Activated naive CD4-positive, alpha-beta T cell treated with anti-CD3 and anti-CD28 coated beads, Interleukin-2, amount 50 U/mL, for 16 hours (primary cell): ENCODE data around the gene ZNF629.

ENCODE experiments used
- DNase-seq: peaks from one replicate; pipeline ENCODE4 v3.0.0-alpha.2; 2020

ZNF629 gene

GRCh38 chr16:30785126-30786106, 1.6 kb downstream of the ZNF629 start:
- no peak for DNase-seq

GRCh38 chr16:30784215-30784614, 2.8 kb downstream of the ZNF629 start:
- no peak for DNase-seq

- DNase-seq = no peak
Measured at GRCh38 chr16:30783280-30784109, 3.5 kb downstream of the ZNF629 start.

GRCh38 chr16:30782486-30783279, 4.3 kb downstream of the ZNF629 start:
- DNase-seq = no peak

GRCh38 chr16:30780549-30780948, 6.5 kb downstream of the ZNF629 start:
- DNase-seq = no peak

GRCh38 chr16:30780021-30780420, 7.0 kb downstream of the ZNF629 start:
- DNase-seq = no peak

GRCh38 chr16:30779596-30779995, 7.4 kb downstream of the ZNF629 start:
- DNase-seq = no peak

GRCh38 chr16:30778549-30779244, 8.3 kb downstream of the ZNF629 start:
- DNase-seq = no peak

- no peak for DNase-seq
Measured at GRCh38 chr16:30777591-30778297, 9.3 kb downstream of the ZNF629 start.

GRCh38 chr16:30775392-30776188, 11.4 kb downstream of the ZNF629 start:
- DNase-seq = peak; percentile 75

GRCh38 chr16:30775131-30775391, 11.9 kb downstream of the ZNF629 start:
- DNase-seq = no peak

- no peak for DNase-seq
Measured at GRCh38 chr16:30774367-30775130, 12.5 kb downstream of the ZNF629 start.

GRCh38 chr16:30773826-30774225, 13.2 kb downstream of the ZNF629 start:
- no peak for DNase-seq

- DNase-seq = no peak
Measured at GRCh38 chr16:30771726-30772125, 15.3 kb downstream of the ZNF629 start.

- no peak for DNase-seq
Measured at GRCh38 chr16:30769379-30770089, 17.5 kb downstream of the ZNF629 start.

- no peak for DNase-seq
Measured at GRCh38 chr16:30768583-30769181, 18.3 kb downstream of the ZNF629 start.

GRCh38 chr16:30767767-30768465, 19.1 kb downstream of the ZNF629 start:
- no peak for DNase-seq

GRCh38 chr16:30766933-30767284, 20.1 kb downstream of the ZNF629 start:
- DNase-seq = no peak
